Smooth muscle cell (in vitro differentiated cells): ENCODE results near the gene KPNA6. TPM values are rescaled to one million over a fixed set of nuclear protein-coding genes. Genes with fewer than 3 reads are reported as not detected.

Source experiments
- DNase-seq: peaks from one replicate; lab custom pipeline; 2025; ENCODE audit not compliant: unreplicated experiment; lab: John Stamatoyannopoulos, UW
- H2AFZ ChIP-seq: fragments of 200-600 bp; sonication (generic); 2 replicates; pipeline ENCODE4 v1.6.0; 2016; ENCODE audit warnings: antibody characterized with exemption, low read depth, mild to moderate bottlenecking
- H3F3A ChIP-seq: fragments of 200-600 bp; sonication (generic); 2 replicates; pipeline ENCODE4 v1.6.0; 2017; ENCODE audit warnings: antibody characterized with exemption, low read depth
- H3K27ac ChIP-seq: fragments of 200-600 bp; sonication (generic); 2 replicates; pipeline ENCODE4 v1.5.1; 2016; ENCODE audit warnings: low read depth, mild to moderate bottlenecking
- H3K27me3 ChIP-seq: fragments of 200-600 bp; sonication (generic); 2 replicates; pipeline ENCODE4 v1.6.1; 2016; ENCODE audit warnings: low read depth, mild to moderate bottlenecking
- H3K36me3 ChIP-seq: fragments of 200-600 bp; sonication (generic); 2 replicates; pipeline ENCODE4 v1.5.1; 2016; ENCODE audit warnings: low read depth
- H3K4me1 ChIP-seq: fragments of 200-600 bp; sonication (generic); 2 replicates; pipeline ENCODE4 v1.5.1; 2016; ENCODE audit warnings: low read depth
- H3K4me2 ChIP-seq: fragments of 200-600 bp; sonication (generic); 2 replicates; pipeline ENCODE4 v1.6.0; 2016; ENCODE audit warnings: mild to moderate bottlenecking
- H3K4me3 ChIP-seq: fragments of 200-600 bp; sonication (generic); 2 replicates; pipeline ENCODE4 v1.5.1; 2016; ENCODE audit warnings: mild to moderate bottlenecking
- H3K79me2 ChIP-seq: fragments of 200-600 bp; sonication (generic); 2 replicates; pipeline ENCODE4 v1.6.0; 2016; ENCODE audit warnings: low read depth, mild to moderate bottlenecking
- H3K9ac ChIP-seq: fragments of 200-600 bp; sonication (generic); 2 replicates; pipeline ENCODE4 v1.6.0; 2016; ENCODE audit warnings: low read depth
- H3K9me3 ChIP-seq: fragments of 200-600 bp; sonication (generic); replicated peaks from 2 replicates; pipeline ENCODE4 v1.5.1; 2016; ENCODE audit warnings: low read depth
- H4K20me1 ChIP-seq: fragments of 200-600 bp; sonication (generic); 2 replicates; pipeline ENCODE4 v1.6.0; 2016; ENCODE audit warnings: low read depth
- WGBS: methylation state at CpG from one replicate; pipeline ENCODE4 v1.1.7; 2016; ENCODE audit warnings: low lambda C conversion rate; 5-methylcytosine and 5-hydroxymethylcytosine counted together
- polyA plus RNA-seq: library from polyadenylated mRNA; unstranded; fragments of >200 nt; fragmentation: Nextera tagmentation; extraction: Ambion mirVana; gene quantifications from 2 replicates; pipeline ENCODE4 v1.2.1, GENCODE V29; 2016
- total RNA-seq: library from RNA; depleted of rRNA; stranded (reverse); fragments of >200 nt; gene quantifications from 2 replicates; pipeline ENCODE4 v1.2.3, GENCODE V29; 2014
- TF ChIP-seq, protein P1 (sequence below): fragments of 200-600 bp; sonication (generic); IDR thresholded peaks from 2 replicates; pipeline ENCODE4 v1.5.1; 2017; ENCODE audit warnings: borderline replicate concordance, mild to moderate bottlenecking, antibody characterized with exemption; ENCODE audit not compliant: insufficient read depth, poor library complexity, severe bottlenecking

Gene KPNA6
- total and polyA plus RNA-seq, 2 experiments from 2014 or later: 29.1 to 35.8 TPM

DNA sequence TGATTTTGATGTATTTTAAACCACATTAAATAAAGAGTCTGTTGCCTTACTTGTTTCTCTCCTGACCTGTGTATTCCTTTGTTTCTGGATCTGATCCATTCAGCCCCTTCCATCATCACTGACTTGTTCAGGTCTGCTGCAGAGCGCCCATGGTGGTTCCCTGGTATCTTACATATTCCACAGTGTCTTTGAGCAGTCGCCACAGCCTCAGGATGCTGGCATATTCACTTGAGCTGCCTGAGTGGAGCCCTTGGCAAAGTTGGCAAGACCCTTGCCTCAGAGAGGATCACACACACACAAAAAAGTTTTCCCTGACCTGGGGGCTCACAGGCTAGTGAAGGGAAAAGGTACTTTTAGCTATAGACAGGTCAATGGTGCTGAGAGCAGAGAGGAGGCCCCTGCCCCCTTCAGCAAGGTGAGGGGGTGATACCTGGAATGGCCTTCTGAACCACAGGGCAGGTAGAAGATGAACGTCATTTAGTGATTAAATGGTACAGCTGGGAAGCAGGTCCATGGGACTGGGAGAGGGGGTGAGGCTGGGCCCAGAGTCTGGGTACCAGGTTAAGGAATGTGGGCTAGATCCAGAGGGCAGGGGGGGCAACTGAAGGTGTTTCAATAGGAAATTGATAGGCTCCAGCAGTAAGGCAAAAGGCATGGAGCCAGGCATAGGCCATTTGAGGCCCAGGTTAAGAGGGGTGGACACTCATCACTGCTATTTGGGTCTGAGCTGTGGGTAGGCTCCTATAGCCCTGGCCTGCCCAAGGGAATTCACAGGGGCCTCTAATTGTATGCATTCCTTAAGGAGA lies 90.6 kb downstream of the KPNA6 start:
- peaks cover 11% of the 10 kb centered on the region for H4K20me1 ChIP-seq
- H3K4me2 ChIP-seq: no peak overlapping the region
- no peak overlapping the region for H2AFZ ChIP-seq
- no peak overlapping the region for H3K27ac ChIP-seq
- no peaks in the 10 kb centered on the region for H3K27me3 ChIP-seq
- H3K79me2 ChIP-seq: no peaks in the 10 kb centered on the region
- no peaks in the 10 kb centered on the region for H3K9me3 ChIP-seq
- peaks cover 18% of the 10 kb centered on the region for H3K4me1 ChIP-seq
- no peak overlapping the region for H3K9ac ChIP-seq
- H3K4me3 ChIP-seq: no peak overlapping the region
- H3F3A ChIP-seq: peaks cover 40% of the 10 kb centered on the region
- TF ChIP-seq, protein P1, sequence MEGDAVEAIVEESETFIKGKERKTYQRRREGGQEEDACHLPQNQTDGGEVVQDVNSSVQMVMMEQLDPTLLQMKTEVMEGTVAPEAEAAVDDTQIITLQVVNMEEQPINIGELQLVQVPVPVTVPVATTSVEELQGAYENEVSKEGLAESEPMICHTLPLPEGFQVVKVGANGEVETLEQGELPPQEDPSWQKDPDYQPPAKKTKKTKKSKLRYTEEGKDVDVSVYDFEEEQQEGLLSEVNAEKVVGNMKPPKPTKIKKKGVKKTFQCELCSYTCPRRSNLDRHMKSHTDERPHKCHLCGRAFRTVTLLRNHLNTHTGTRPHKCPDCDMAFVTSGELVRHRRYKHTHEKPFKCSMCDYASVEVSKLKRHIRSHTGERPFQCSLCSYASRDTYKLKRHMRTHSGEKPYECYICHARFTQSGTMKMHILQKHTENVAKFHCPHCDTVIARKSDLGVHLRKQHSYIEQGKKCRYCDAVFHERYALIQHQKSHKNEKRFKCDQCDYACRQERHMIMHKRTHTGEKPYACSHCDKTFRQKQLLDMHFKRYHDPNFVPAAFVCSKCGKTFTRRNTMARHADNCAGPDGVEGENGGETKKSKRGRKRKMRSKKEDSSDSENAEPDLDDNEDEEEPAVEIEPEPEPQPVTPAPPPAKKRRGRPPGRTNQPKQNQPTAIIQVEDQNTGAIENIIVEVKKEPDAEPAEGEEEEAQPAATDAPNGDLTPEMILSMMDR: no peak
- DNase-seq: no peak
- peaks cover 9% of the 10 kb centered on the region for H3K36me3 ChIP-seq
- WGBS: 94% methylated on average over 3 of the region's 3 CpGs

DNA sequence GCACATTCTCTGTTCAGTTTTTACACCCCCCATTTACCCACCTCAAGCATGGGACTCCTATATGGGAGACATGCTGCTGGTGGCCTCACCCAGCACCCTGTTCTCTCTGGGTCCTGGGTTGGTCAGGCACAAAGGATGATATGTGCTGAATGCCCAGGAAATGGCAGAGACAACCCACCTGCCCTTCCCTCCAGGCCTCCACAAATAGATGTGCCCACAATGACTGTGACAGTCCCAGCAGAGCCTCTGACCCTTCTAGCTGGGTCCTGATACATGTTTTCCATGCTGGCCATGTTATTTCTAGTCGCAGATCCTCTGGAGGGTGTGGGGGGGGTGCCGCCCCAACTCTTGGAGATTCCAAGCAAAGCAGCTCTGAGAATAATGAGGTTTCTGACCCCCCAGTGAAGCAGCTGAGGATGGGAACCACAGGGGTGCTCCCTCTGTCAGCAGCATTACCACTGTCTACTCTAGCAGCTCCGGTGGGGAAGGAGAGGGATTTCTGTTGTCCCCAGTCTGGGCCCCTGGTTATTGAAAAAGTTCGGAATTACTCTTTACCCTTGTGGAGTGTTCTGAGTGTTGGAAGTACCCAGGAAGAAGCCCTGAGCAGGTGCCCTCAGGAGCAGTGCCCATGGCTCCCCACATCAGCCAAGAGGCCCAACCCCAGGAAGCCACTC lies 91.3 kb downstream of the KPNA6 start:
- DNase-seq: no peak
- Histone ChIP-seq H3K9ac (no peak overlapping the region), H3K27ac (peak overlapping the region; percentile 99), H3K79me2 (no peaks in the 10 kb centered on the region), H3F3A (peaks cover 40% of the 10 kb centered on the region), H3K36me3 (peaks cover 3% of the 10 kb centered on the region), H3K4me2 (no peak overlapping the region), H3K4me3 (no peak overlapping the region), H3K4me1 (peaks cover 18% of the 10 kb centered on the region), H3K9me3 (no peaks in the 10 kb centered on the region), H2AFZ (no peak overlapping the region), H4K20me1 (peaks cover 11% of the 10 kb centered on the region), H3K27me3 (no peaks in the 10 kb centered on the region)
- 90% methylated on average over 4 of the region's 4 CpGs for WGBS
- TF ChIP-seq, protein P1: no peak

DNA sequence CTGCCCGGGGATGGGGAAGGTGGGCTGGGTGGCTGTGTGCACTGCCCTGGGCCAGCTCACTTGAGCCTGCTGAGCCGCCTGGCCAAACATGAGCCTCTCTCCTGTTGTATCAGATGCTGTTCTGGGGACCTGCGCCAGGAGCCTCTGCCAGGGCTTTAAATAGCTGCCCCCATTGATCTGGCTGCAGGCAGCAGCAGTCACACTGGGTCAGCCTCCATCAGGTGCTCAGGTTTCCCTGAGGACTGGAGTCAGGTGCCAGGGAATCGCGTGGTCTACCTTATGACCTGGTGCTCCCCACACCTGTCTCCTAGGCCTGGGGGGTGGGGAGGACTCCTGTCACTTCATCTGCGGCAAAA lies 91.8 kb downstream of the KPNA6 start:
- Histone ChIP-seq H3K27me3 (no peaks in the 10 kb centered on the region), H3K36me3 (no peaks in the 10 kb centered on the region), H3K4me1 (peaks cover 18% of the 10 kb centered on the region), H4K20me1 (peaks cover 11% of the 10 kb centered on the region), H3K27ac (peak overlapping the region; percentile 99), H2AFZ (no peak overlapping the region), H3K4me3 (peak overlapping the region; percentile 72), H3K9me3 (no peaks in the 10 kb centered on the region), H3K79me2 (no peaks in the 10 kb centered on the region), H3K4me2 (peak overlapping the region; percentile 96), H3F3A (peaks cover 40% of the 10 kb centered on the region), H3K9ac (peak overlapping the region; percentile 97)
- no peak for DNase-seq
- 52% methylated on average over 6 of the region's 6 CpGs for WGBS
- TF ChIP-seq, protein P1: no peak
